Hepatocyte (in vitro differentiated cells): ENCODE measurements around the gene ERC2. TPM values are rescaled to one million over a fixed set of nuclear protein-coding genes. Genes with fewer than 3 reads are reported as not detected.

ENCODE experiments used
- DNase-seq: peaks from one replicate; pipeline ENCODE4 v3.0.0-alpha.2; 2016; ENCODE audit warnings: low spot score
- H2AFZ ChIP-seq: fragments of 200-600 bp; sonication (generic); 2 replicates; pipeline ENCODE4 v1.6.0; 2016; ENCODE audit warnings: antibody characterized with exemption, mild to moderate bottlenecking
- H3K27ac ChIP-seq: fragments of 200-600 bp; sonication (generic); 2 replicates; pipeline ENCODE4 v1.5.1; 2016; ENCODE audit warnings: mild to moderate bottlenecking
- H3K27me3 ChIP-seq: fragments of 200-600 bp; sonication (generic); 2 replicates; pipeline ENCODE4 v1.6.1; 2016
- H3K36me3 ChIP-seq: fragments of 200-600 bp; sonication (generic); replicated peaks from 2 replicates; pipeline ENCODE4 v1.5.1; 2016; ENCODE audit warnings: low read depth; ENCODE audit not compliant: insufficient read depth
- H3K4me1 ChIP-seq: fragments of 200-600 bp; sonication (generic); 2 replicates; pipeline ENCODE4 v1.5.1; 2016; ENCODE audit warnings: mild to moderate bottlenecking, moderate library complexity; ENCODE audit not compliant: insufficient read depth
- H3K4me2 ChIP-seq: fragments of 200-600 bp; sonication (generic); 2 replicates; pipeline ENCODE4 v1.6.0; 2016
- H3K4me3 ChIP-seq: fragments of 200-600 bp; sonication (generic); 2 replicates; pipeline ENCODE4 v1.5.1; 2016; ENCODE audit warnings: mild to moderate bottlenecking
- H3K79me2 ChIP-seq: fragments of 200-600 bp; sonication (generic); 2 replicates; pipeline ENCODE4 v1.6.0; 2017; ENCODE audit warnings: mild to moderate bottlenecking
- H3K9me2 ChIP-seq: fragments of 200-600 bp; sonication (generic); replicated peaks from 2 replicates; pipeline ENCODE4 v1.6.0; 2017; ENCODE audit warnings: mild to moderate bottlenecking; ENCODE audit not compliant: insufficient read depth
- H3K9me3 ChIP-seq: fragments of 200-600 bp; sonication (generic); 2 replicates; pipeline ENCODE4 v1.5.1; 2016; ENCODE audit warnings: low read depth, mild to moderate bottlenecking
- H4K20me1 ChIP-seq: fragments of 200-600 bp; sonication (generic); 2 replicates; pipeline ENCODE4 v1.6.0; 2016; ENCODE audit warnings: mild to moderate bottlenecking; ENCODE audit not compliant: insufficient read depth, poor library complexity, severe bottlenecking
- CTCF ChIP-seq: fragments of 200-600 bp; sonication (generic); IDR thresholded peaks from 2 replicates; pipeline ENCODE4 v1.5.1; 2016; ENCODE audit warnings: antibody characterized with exemption, mild to moderate bottlenecking; ENCODE audit not compliant: poor library complexity
- EZH2 ChIP-seq: fragments of 200-600 bp; sonication (generic); IDR thresholded peaks from 2 replicates; pipeline ENCODE4 v1.6.1; 2016; ENCODE audit warnings: antibody characterized with exemption, mild to moderate bottlenecking, borderline replicate concordance
- EZH2phosphoT487 ChIP-seq: fragments of 200-600 bp; sonication (generic); IDR thresholded peaks from one replicate; pipeline ENCODE4 v1.6.1; 2018; ENCODE audit warnings: antibody characterized with exemption, mild to moderate bottlenecking, low read depth, moderate library complexity; ENCODE audit not compliant: unreplicated experiment, severe bottlenecking
- WGBS: methylation state at CpG from one replicate; pipeline ENCODE4 v1.1.6; 2016; ENCODE audit warnings: low lambda C conversion rate; ENCODE audit errors: missing lambda C conversion rate; 5-methylcytosine and 5-hydroxymethylcytosine counted together
- polyA plus RNA-seq: library from polyadenylated mRNA; unstranded; fragments of >200 nt; fragmentation: Nextera tagmentation; extraction: Ambion mirVana; gene quantifications from 2 replicates; pipeline ENCODE4 v1.2.1, GENCODE V29; 2016
- total RNA-seq: library from RNA; depleted of rRNA; stranded (reverse); fragments of >200 nt; gene quantifications from 2 replicates; pipeline ENCODE4 v1.2.3, GENCODE V29; 2014

The ERC2 gene
- total and polyA plus RNA-seq, 2 experiments from 2014 or later: 1.2 to 5.3 TPM

DNA sequence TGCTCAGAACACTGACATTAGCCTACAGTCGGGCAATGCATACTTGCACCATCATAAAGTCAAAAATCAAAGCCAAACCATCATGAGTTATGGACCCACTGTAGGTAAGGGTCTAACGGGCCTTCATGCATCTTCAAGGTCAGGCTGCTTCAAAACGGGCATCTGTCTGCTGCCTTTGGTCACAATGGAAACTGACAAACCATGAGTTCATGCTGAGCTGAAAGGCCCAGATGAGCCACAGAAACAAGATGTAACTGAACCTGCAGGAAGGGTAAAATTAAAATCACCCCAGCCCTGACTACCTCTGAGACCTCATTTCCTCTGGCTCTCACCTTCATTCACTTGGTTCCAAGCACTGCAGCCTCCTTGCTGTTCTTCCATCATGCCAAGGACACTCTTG, 143.8 kb downstream of the ERC2 start:
- Histone ChIP-seq H3K79me2 (no peaks in the 10 kb centered on the region), H3K36me3 (no peaks in the 10 kb centered on the region), H4K20me1 (no peaks in the 10 kb centered on the region), H3K27ac (no peak overlapping the region), H3K4me2 (no peak overlapping the region), H3K4me1 (no peaks in the 10 kb centered on the region), H3K9me3 (no peaks in the 10 kb centered on the region), H3K27me3 (no peaks in the 10 kb centered on the region), H3K9me2 (no peaks in the 10 kb centered on the region), H2AFZ (no peak overlapping the region), H3K4me3 (no peak overlapping the region)
- TF ChIP-seq EZH2phosphoT487 (no peak), EZH2 (no peak), CTCF (no peak)
- no peak for DNase-seq
- WGBS: 89% methylated on average over 3 of the region's 3 CpGs

- H4K20me1 ChIP-seq: no peaks in the 10 kb centered on the region
- H3K27ac ChIP-seq: no peak overlapping the region
- no peak overlapping the region for H2AFZ ChIP-seq
- no peaks in the 10 kb centered on the region for H3K4me1 ChIP-seq
- no peaks in the 10 kb centered on the region for H3K79me2 ChIP-seq
- TF ChIP-seq EZH2 (no peak), EZH2phosphoT487 (no peak), CTCF (no peak)
- no peaks in the 10 kb centered on the region for H3K9me3 ChIP-seq
- no peaks in the 10 kb centered on the region for H3K9me2 ChIP-seq
- no peak overlapping the region for H3K4me2 ChIP-seq
- DNase-seq: peak; percentile 44
- H3K4me3 ChIP-seq: no peak overlapping the region
- no peaks in the 10 kb centered on the region for H3K27me3 ChIP-seq
- WGBS: 55% methylated on average over 2 of the region's 2 CpGs
- no peaks in the 10 kb centered on the region for H3K36me3 ChIP-seq
Observed at GRCh38 chr3:56323986-56324420, 144.3 kb downstream of the ERC2 start.

GRCh38 chr3:56322862-56323261, 145.4 kb downstream of the ERC2 start:
- Histone ChIP-seq H3K27ac (no peak overlapping the region), H3K4me3 (no peak overlapping the region), H3K79me2 (no peaks in the 10 kb centered on the region), H3K4me1 (no peaks in the 10 kb centered on the region), H3K27me3 (no peaks in the 10 kb centered on the region), H2AFZ (no peak overlapping the region), H3K9me3 (no peaks in the 10 kb centered on the region), H4K20me1 (no peaks in the 10 kb centered on the region), H3K9me2 (no peaks in the 10 kb centered on the region), H3K4me2 (no peak overlapping the region), H3K36me3 (no peaks in the 10 kb centered on the region)
- TF ChIP-seq CTCF: no peak
- no peak for TF ChIP-seq EZH2phosphoT487
- TF ChIP-seq EZH2: no peak
- no peak for DNase-seq
- WGBS: 97% methylated on average over 2 of the region's 2 CpGs

DNA sequence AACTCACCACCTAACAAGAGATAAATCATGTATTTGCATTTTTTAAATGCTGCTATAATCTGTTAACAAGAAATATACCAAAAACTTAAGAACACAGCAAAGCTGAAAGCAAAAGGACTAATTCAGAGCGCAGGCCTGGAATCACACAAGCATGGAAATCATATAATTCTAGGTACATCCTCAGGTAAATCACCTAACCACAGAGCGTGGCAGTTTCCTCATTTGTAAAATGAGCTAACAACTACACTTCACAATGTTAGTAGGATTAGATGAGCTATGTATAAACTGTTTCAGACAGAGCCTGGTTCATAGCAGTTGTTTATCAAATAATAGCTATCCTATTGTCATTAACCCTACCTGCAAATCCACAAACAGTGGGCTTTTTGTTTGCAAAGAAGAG, 146.4 kb downstream of the ERC2 start:
- Histone ChIP-seq H3K27me3 (no peaks in the 10 kb centered on the region), H3K36me3 (no peaks in the 10 kb centered on the region), H3K79me2 (no peaks in the 10 kb centered on the region), H3K9me2 (no peaks in the 10 kb centered on the region), H4K20me1 (no peaks in the 10 kb centered on the region), H2AFZ (no peak overlapping the region), H3K4me2 (no peak overlapping the region), H3K4me3 (no peak overlapping the region), H3K27ac (no peak overlapping the region), H3K4me1 (no peaks in the 10 kb centered on the region), H3K9me3 (no peaks in the 10 kb centered on the region)
- TF ChIP-seq CTCF: no peak
- TF ChIP-seq EZH2: no peak
- TF ChIP-seq EZH2phosphoT487: no peak
- no peak for DNase-seq
- 94% methylated on average over 2 of the region's 2 CpGs for WGBS
